ENCODE data around the gene RUFY3. TPM values are rescaled to one million over a fixed set of nuclear protein-coding genes. Genes with fewer than 3 reads are reported as not detected.

The RUFY3 gene
- total and polyA plus RNA-seq, 7 donors: 6.0 to 73.4 (median 47.4) TPM

DNA sequence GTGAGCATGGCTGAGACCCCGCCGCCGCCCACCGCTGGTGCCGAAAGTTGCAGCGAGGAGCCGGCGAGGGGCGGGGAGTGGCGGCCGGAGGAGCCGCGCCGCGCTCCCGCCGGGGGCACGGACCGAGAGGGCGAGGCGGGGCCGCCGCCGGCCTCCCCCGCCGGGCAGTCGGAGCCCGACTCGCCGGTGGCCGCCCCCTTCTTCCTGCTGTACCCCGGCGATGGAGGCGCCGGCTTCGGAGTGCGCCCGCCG, 16.9 kb upstream of the RUFY3 start:
- TF ChIP-seq POLR2AphosphoS5 (IDR thresholded peaks at IDR 0.05) (no peak), POLR2A (IDR thresholded peaks at IDR 0.05) (no peak), EP300 (IDR thresholded peaks at IDR 0.05) (no peak)
- TF ChIP-seq, protein P1, sequence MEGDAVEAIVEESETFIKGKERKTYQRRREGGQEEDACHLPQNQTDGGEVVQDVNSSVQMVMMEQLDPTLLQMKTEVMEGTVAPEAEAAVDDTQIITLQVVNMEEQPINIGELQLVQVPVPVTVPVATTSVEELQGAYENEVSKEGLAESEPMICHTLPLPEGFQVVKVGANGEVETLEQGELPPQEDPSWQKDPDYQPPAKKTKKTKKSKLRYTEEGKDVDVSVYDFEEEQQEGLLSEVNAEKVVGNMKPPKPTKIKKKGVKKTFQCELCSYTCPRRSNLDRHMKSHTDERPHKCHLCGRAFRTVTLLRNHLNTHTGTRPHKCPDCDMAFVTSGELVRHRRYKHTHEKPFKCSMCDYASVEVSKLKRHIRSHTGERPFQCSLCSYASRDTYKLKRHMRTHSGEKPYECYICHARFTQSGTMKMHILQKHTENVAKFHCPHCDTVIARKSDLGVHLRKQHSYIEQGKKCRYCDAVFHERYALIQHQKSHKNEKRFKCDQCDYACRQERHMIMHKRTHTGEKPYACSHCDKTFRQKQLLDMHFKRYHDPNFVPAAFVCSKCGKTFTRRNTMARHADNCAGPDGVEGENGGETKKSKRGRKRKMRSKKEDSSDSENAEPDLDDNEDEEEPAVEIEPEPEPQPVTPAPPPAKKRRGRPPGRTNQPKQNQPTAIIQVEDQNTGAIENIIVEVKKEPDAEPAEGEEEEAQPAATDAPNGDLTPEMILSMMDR (IDR thresholded peaks at IDR 0.05): no peak

DNA sequence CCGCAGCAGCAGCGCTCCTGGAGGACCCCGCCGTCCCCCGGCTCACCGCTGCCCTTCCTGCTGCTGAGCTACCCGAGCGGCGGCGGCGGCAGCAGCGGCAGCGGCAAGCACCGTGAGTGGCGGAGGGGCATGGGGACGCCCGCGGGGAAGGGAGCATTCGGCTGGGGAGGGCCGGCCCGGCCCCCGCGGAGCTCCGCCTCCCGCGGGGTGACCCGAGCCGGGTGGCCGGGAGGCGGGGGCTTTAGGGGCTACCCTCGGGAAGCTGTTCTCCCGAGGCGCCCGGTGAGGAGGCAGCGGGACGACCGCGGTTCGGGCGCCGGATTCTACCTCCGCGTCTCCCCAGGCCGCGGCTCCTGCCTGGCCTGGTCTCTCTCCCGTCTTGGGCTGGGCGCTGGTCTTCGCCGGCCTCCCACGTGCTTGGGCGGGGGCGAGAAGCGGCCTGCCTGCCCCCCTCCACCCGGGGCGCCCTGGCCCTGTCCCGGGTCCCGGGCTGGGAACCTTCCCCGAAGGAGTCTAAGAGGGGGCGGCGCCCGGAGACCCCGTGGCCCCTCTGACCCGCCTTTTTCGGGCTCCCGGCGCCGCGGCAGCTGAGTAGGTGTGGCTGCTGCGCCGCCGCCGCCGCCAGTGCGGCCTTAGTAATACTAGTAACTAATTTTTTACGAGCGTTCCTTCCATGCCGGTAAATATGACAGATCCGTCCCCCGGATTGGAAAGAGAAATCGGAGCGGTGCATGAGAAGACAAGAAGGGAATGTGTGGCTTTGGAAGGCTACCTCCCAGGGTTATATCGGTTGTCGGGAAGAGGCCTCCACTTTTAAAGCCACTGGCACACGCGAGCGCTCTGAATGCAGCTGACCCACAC, 16.4 kb upstream of the RUFY3 start:
- TF ChIP-seq EP300 (IDR thresholded peaks at IDR 0.05) (no peak), POLR2A (IDR thresholded peaks at IDR 0.05) (peak in 1 of 2 donors; percentile 27), POLR2AphosphoS5 (IDR thresholded peaks at IDR 0.05) (peak; percentile 17 to 67 (median 52))
- TF ChIP-seq, protein P1 (IDR thresholded peaks at IDR 0.05): no peak
- Histone ChIP-seq H3K9me3 (no peaks in the 10 kb centered on the region), H3K27me3 (no peaks in the 10 kb centered on the region), H3K27ac (peak overlapping the region; percentile 92 to 98 (median 97)), H3K36me3 (no peaks in the 10 kb centered on the region), H3K4me3 (peak overlapping the region; percentile 66 to 91 (median 84)), H3K4me1 (peaks cover 0 to 30% (median 19%) of the 10 kb centered on the region in 4 donors)
- intact Hi-C loops (cut with DNase I): loop anchor here (1.0 to 5.0 kb wide), 2 partner anchors 17 to 197 kb away; partner anchors contain the start of genes MOB1B and UTP3
- peak; percentile 85 for DNase-seq
- WGBS, 2 donors: 0 to 1% methylated on average over 86 of the region's 86 CpGs

More for the DNA sequence above, 16.9 kb upstream of the RUFY3 start:
- DNase-seq: no peak
- Histone ChIP-seq H3K36me3 (no peaks in the 10 kb centered on the region), H3K4me1 (peaks cover 0 to 30% (median 19%) of the 10 kb centered on the region in 4 donors), H3K4me3 (peak overlapping the region; percentile 66 to 91 (median 84)), H3K9me3 (no peaks in the 10 kb centered on the region), H3K27ac (peak overlapping the region; percentile 92 to 98 (median 97)), H3K27me3 (no peaks in the 10 kb centered on the region)
- 0 to 1% methylated on average over 39 of the region's 39 CpGs for WGBS, 2 donors
- intact Hi-C loops (cut with DNase I): loop anchor here (1.0 to 5.0 kb wide), 3 partner anchors 17 to 197 kb away; partner anchors contain the start of genes GRSF1, MOB1B and UTP3

DNA sequence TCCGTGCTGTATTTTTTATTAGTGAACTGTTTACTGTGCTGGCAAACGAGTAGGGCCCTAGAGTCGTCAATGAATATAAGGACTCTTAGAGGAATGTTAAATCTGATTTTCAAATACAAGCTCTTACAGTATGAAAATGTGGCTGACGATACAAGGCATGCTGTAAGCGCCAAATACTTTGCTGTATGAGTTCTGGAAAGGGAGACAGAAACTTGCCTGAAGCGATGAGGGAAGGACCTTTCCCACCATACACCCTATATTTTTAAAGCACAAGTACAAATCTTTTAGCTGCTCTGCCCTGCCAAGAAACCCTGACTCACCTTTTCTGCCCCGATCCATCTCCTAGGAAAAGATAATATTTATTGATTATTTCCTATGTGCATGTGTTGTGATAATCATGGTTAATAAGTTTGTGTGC, 15.7 kb upstream of the RUFY3 start:
- H3K9me3 ChIP-seq: no peaks in the 10 kb centered on the region
- intact Hi-C loops (cut with DNase I): loop anchor here (5.0 kb wide), 1 partner anchor 196 kb away; the partner anchor contains the start of gene MOB1B
- H3K27me3 ChIP-seq: no peaks in the 10 kb centered on the region
- H3K27ac ChIP-seq: peak overlapping the region; percentile 92 to 98 (median 97)
- peaks cover 0 to 30% (median 19%) of the 10 kb centered on the region in 4 donors for H3K4me1 ChIP-seq
- peak overlapping the region; percentile 66 to 91 (median 84) for H3K4me3 ChIP-seq
- 5 to 17% methylated on average over 7 of the region's 7 CpGs for WGBS, 2 donors
- H3K36me3 ChIP-seq: no peaks in the 10 kb centered on the region
- TF ChIP-seq EP300 (IDR thresholded peaks at IDR 0.05) (no peak), POLR2A (IDR thresholded peaks at IDR 0.05) (no peak), POLR2AphosphoS5 (IDR thresholded peaks at IDR 0.05) (no peak)
- TF ChIP-seq, protein P1 (IDR thresholded peaks at IDR 0.05): no peak
- DNase-seq: no peak

DNA sequence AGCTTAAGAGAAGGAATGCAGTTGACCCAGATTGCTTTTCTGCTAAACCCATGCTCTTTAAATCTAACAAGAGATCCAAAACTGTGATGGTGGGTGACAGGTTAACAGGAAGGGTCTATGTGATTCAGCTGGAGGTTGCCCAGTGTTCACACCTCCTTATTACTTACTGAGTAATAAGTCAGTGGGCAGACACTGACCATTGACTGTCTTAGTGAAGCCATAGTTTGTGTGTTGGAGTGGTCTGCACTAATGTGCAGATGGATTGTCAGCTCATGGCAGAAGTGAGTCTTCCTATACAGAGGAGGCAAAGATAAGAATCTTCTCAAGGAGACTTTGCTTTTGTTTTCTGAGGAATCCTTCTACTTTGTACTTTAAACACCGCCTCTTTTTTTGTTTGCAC, 15.2 kb upstream of the RUFY3 start:
- no peaks in the 10 kb centered on the region for H3K9me3 ChIP-seq
- TF ChIP-seq, protein P1 (IDR thresholded peaks at IDR 0.05): no peak
- TF ChIP-seq POLR2AphosphoS5 (IDR thresholded peaks at IDR 0.05) (no peak), POLR2A (IDR thresholded peaks at IDR 0.05) (no peak), EP300 (IDR thresholded peaks at IDR 0.05) (no peak)
- H3K4me3 ChIP-seq: peak overlapping the region in 3 of 4 donors; percentile 79 to 91 (median 88)
- DNase-seq: no peak
- no peaks in the 10 kb centered on the region for H3K36me3 ChIP-seq
- peaks cover 0 to 30% (median 19%) of the 10 kb centered on the region in 4 donors for H3K4me1 ChIP-seq
- WGBS, 2 donors: 85 to 87% methylated on average over 1 of the region's 1 CpG
- intact Hi-C loops (cut with DNase I): loop anchor here (5.0 kb wide), 1 partner anchor 196 kb away; the partner anchor contains the start of gene MOB1B
- H3K27ac ChIP-seq: peak overlapping the region; percentile 92 to 98 (median 97)
- no peaks in the 10 kb centered on the region for H3K27me3 ChIP-seq
